Central memory CD8-positive, alpha-beta T cell (primary cell): Measurements from ENCODE around the gene ELP6.
A peak's percentile ranks its signal among the peaks of the same experiment; 100 is the strongest.

Source experiments
- ATAC-seq: fragments of 150-1000 bp; cut with Tn5 transposase; replicated peaks from 2 replicates; pipeline ENCODE4 v1.10.0; 2022; ENCODE audit warnings: mild to moderate bottlenecking, moderate FRiP score, moderate number of reproducible peaks; ENCODE audit not compliant: poor library complexity, severe bottlenecking; ENCODE audit errors: extremely low read depth
- DNase-seq, 2 donors: peaks; one replicate each; pipeline ENCODE4 v3.0.0; 2021; ENCODE audit warnings: low spot score in 2 of 2
- H3K27ac Mint-ChIP-seq: one replicate; pipeline ENCODE4 v1.8.0; 2022; ENCODE audit warnings: low read depth, mild to moderate bottlenecking, moderate library complexity, mixed read lengths
- H3K27me3 Mint-ChIP-seq: one replicate; pipeline ENCODE4 v1.8.0; 2022; ENCODE audit warnings: mixed read lengths
- H3K36me3 Mint-ChIP-seq: one replicate; pipeline ENCODE4 v1.8.0; 2022; ENCODE audit warnings: mild to moderate bottlenecking, moderate library complexity, mixed read lengths; ENCODE audit not compliant: insufficient read depth
- H3K4me1 Mint-ChIP-seq: one replicate; pipeline ENCODE4 v1.8.0; 2022; ENCODE audit warnings: mixed read lengths
- H3K4me3 Mint-ChIP-seq: one replicate; pipeline ENCODE4 v1.8.0; 2022; ENCODE audit warnings: mild to moderate bottlenecking, moderate library complexity, mixed read lengths
- H3K9me3 Mint-ChIP-seq: one replicate; pipeline ENCODE4 v1.8.0; 2022; ENCODE audit warnings: mixed read lengths

Gene ELP6

GRCh38 chr3:47513125-47513929 is at the start of gene ELP6:
Gene ELP6 (minus strand): TSS chr3:47513712. CDS start chr3:47513590, 122 bp downstream.
- peak; percentile 95 for ATAC-seq

GRCh38 chr3:47556351-47556750 is 42.8 kb upstream of the ELP6 start:
- DNase-seq = no peak
- H3K4me1 Mint-ChIP-seq = no peaks in the 10 kb centered on the region
- no peak overlapping the region for H3K27ac Mint-ChIP-seq
- no peaks in the 10 kb centered on the region for H3K9me3 Mint-ChIP-seq
- H3K4me3 Mint-ChIP-seq = no peak overlapping the region
- H3K27me3 Mint-ChIP-seq = peaks cover 39% of the 10 kb centered on the region
- ATAC-seq = no peak
- no peaks in the 10 kb centered on the region for H3K36me3 Mint-ChIP-seq

More at GRCh38 chr3:47513125-47513929, at the start of gene ELP6:
- no peaks in the 10 kb centered on the region for H3K27me3 Mint-ChIP-seq
- no peaks in the 10 kb centered on the region for H3K9me3 Mint-ChIP-seq
- peaks cover 32% of the 10 kb centered on the region for H3K36me3 Mint-ChIP-seq
- DNase-seq = peak; percentile 96 to 97
- H3K4me3 Mint-ChIP-seq = peak within 1 kb of the TSS; percentile 93
- H3K4me1 Mint-ChIP-seq = peaks cover 5% of the 10 kb centered on the region
- H3K27ac Mint-ChIP-seq = peak within 1 kb of the TSS; percentile 91

- ATAC-seq = no peak
- no peak overlapping the region for H3K27ac Mint-ChIP-seq
- DNase-seq = no peak
- H3K36me3 Mint-ChIP-seq = no peaks in the 10 kb centered on the region
- H3K4me1 Mint-ChIP-seq = no peaks in the 10 kb centered on the region
- no peak overlapping the region for H3K4me3 Mint-ChIP-seq
- H3K9me3 Mint-ChIP-seq = no peaks in the 10 kb centered on the region
- peaks cover 57% of the 10 kb centered on the region for H3K27me3 Mint-ChIP-seq
Measured at GRCh38 chr3:47554335-47554734, 40.8 kb upstream of the ELP6 start.

GRCh38 chr3:47553407-47553806 is 39.9 kb upstream of the ELP6 start:
- H3K9me3 Mint-ChIP-seq = no peaks in the 10 kb centered on the region
- no peak overlapping the region for H3K4me3 Mint-ChIP-seq
- DNase-seq = no peak
- H3K27ac Mint-ChIP-seq = no peak overlapping the region
- H3K36me3 Mint-ChIP-seq = no peaks in the 10 kb centered on the region
- peaks cover 57% of the 10 kb centered on the region for H3K27me3 Mint-ChIP-seq
- H3K4me1 Mint-ChIP-seq = no peaks in the 10 kb centered on the region
- ATAC-seq = no peak

- Mint-ChIP-seq H3K27me3 (peaks cover 11% of the 10 kb centered on the region), H3K4me3 (no peak overlapping the region), H3K36me3 (no peaks in the 10 kb centered on the region), H3K4me1 (no peaks in the 10 kb centered on the region), H3K9me3 (no peaks in the 10 kb centered on the region), H3K27ac (no peak overlapping the region)
- no peak for ATAC-seq
- DNase-seq = no peak
Measured at GRCh38 chr3:47542471-47543173, 29.1 kb upstream of the ELP6 start.

GRCh38 chr3:47541583-47542108 is 28.1 kb upstream of the ELP6 start:
- no peak for DNase-seq
- no peaks in the 10 kb centered on the region for H3K9me3 Mint-ChIP-seq
- ATAC-seq = no peak

GRCh38 chr3:47540281-47540680 is 26.8 kb upstream of the ELP6 start:
- DNase-seq = no peak
- Mint-ChIP-seq H3K4me3 (no peak overlapping the region), H3K27ac (no peak overlapping the region)

More at GRCh38 chr3:47541583-47542108, 28.1 kb upstream of the ELP6 start:
- Mint-ChIP-seq H3K4me3 (no peak overlapping the region), H3K27me3 (peaks cover 20% of the 10 kb centered on the region), H3K36me3 (no peaks in the 10 kb centered on the region), H3K27ac (no peak overlapping the region), H3K4me1 (no peaks in the 10 kb centered on the region)

GRCh38 chr3:47536967-47537366 is 23.5 kb upstream of the ELP6 start:
- DNase-seq (no peak), ATAC-seq (no peak)
- Mint-ChIP-seq H3K36me3 (no peaks in the 10 kb centered on the region), H3K27me3 (peaks cover 37% of the 10 kb centered on the region), H3K9me3 (no peaks in the 10 kb centered on the region), H3K27ac (no peak overlapping the region), H3K4me1 (no peaks in the 10 kb centered on the region), H3K4me3 (no peak overlapping the region)

More at GRCh38 chr3:47540281-47540680, 26.8 kb upstream of the ELP6 start:
- H3K27me3 Mint-ChIP-seq = peaks cover 26% of the 10 kb centered on the region
- no peak for ATAC-seq
- H3K9me3 Mint-ChIP-seq = no peaks in the 10 kb centered on the region
- H3K36me3 Mint-ChIP-seq = no peaks in the 10 kb centered on the region
- H3K4me1 Mint-ChIP-seq = no peaks in the 10 kb centered on the region

- no peak for ATAC-seq
- Mint-ChIP-seq H3K27ac (no peak overlapping the region), H3K9me3 (no peaks in the 10 kb centered on the region), H3K4me3 (no peak overlapping the region), H3K36me3 (no peaks in the 10 kb centered on the region), H3K27me3 (peaks cover 37% of the 10 kb centered on the region), H3K4me1 (no peaks in the 10 kb centered on the region)
- DNase-seq = no peak
Measured at GRCh38 chr3:47536221-47536891, 22.8 kb upstream of the ELP6 start.

- ATAC-seq (no peak), DNase-seq (no peak)
- H3K27me3 Mint-ChIP-seq = peaks cover 35% of the 10 kb centered on the region
- no peaks in the 10 kb centered on the region for H3K36me3 Mint-ChIP-seq
- H3K4me3 Mint-ChIP-seq = no peak overlapping the region
- H3K27ac Mint-ChIP-seq = no peak overlapping the region
- no peaks in the 10 kb centered on the region for H3K9me3 Mint-ChIP-seq
- no peaks in the 10 kb centered on the region for H3K4me1 Mint-ChIP-seq
Measured at GRCh38 chr3:47533996-47534454, 20.5 kb upstream of the ELP6 start.

GRCh38 chr3:47533481-47533880 is 20.0 kb upstream of the ELP6 start:
- no peaks in the 10 kb centered on the region for H3K36me3 Mint-ChIP-seq
- DNase-seq (no peak), ATAC-seq (no peak)
- H3K4me1 Mint-ChIP-seq = no peaks in the 10 kb centered on the region
- no peak overlapping the region for H3K27ac Mint-ChIP-seq
- H3K9me3 Mint-ChIP-seq = no peaks in the 10 kb centered on the region
- H3K27me3 Mint-ChIP-seq = peaks cover 29% of the 10 kb centered on the region
- H3K4me3 Mint-ChIP-seq = no peak overlapping the region

- Mint-ChIP-seq H3K27ac (no peak overlapping the region), H3K4me1 (no peaks in the 10 kb centered on the region)
Measured at GRCh38 chr3:47527952-47528725, 14.6 kb upstream of the ELP6 start.

More at GRCh38 chr3:47527952-47528725, 14.6 kb upstream of the ELP6 start:
- DNase-seq (no peak), ATAC-seq (no peak)
- no peaks in the 10 kb centered on the region for H3K36me3 Mint-ChIP-seq
- no peaks in the 10 kb centered on the region for H3K27me3 Mint-ChIP-seq
- H3K9me3 Mint-ChIP-seq = peaks cover 7% of the 10 kb centered on the region
- no peak overlapping the region for H3K4me3 Mint-ChIP-seq
